Panc1 (cell line): ENCODE results near the gene CYTH2. TPM values are rescaled to one million over a fixed set of nuclear protein-coding genes. Genes with fewer than 3 reads are reported as not detected.
"Not testable (repeated sequence)": the region's sequence is repeated elsewhere in the genome, so short reads cannot be mapped to it uniquely, and the experiment has no call there.

ENCODE experiments used
- ATAC-seq: fragments of 200-7000 bp; cut with Tn5 transposase; 2 replicates; pipeline ENCODE4 v1.9.1; 2020; ENCODE audit warnings: mild to moderate bottlenecking, moderate library complexity
- BruUV-seq: library from RNA; stranded (reverse); fragments of 400-500 nt; replicated peaks from 2 replicates; lab custom pipeline; 2021; lab: Mats Ljungman, UMichigan
- CTCF ChIA-PET: fragments of 300-600 bp; sonication (Branson Sonifier 250); formaldehyde crosslinking; loops from one replicate; lab custom pipeline; 2022; ENCODE audit warnings: antibody characterized with exemption; lab: Charles Lee
- POLR2A ChIA-PET: fragments of 300-600 bp; sonication (Branson Sonifier 250); formaldehyde crosslinking; loops from one replicate; lab custom pipeline; 2022; ENCODE audit warnings: antibody characterized with exemption; lab: Charles Lee
- DNase-seq: peaks from one replicate; pipeline ENCODE4 v3.0.0-alpha.2; 2010; ENCODE audit warnings: low read depth, low spot score
- H3K27ac ChIP-seq: 2 replicates; pipeline ENCODE4 v1.5.1; 2011; ENCODE audit warnings: mild to moderate bottlenecking, low read length, inconsistent platforms
- H3K27me3 ChIP-seq: fragments of 200-500 bp; sonication (Bioruptor generic); 2 replicates; pipeline ENCODE4 v1.6.0; 2014; ENCODE audit warnings: low read length, inconsistent platforms; ENCODE audit not compliant: control insufficient read depth, insufficient read depth
- H3K36me3 ChIP-seq: fragments of 200-500 bp; sonication (Bioruptor generic); 2 replicates; pipeline ENCODE4 v1.5.1; 2014; ENCODE audit warnings: inconsistent platforms, mild to moderate bottlenecking, low read length, moderate library complexity; ENCODE audit not compliant: control insufficient read depth, insufficient read depth
- H3K4me1 ChIP-seq: 2 replicates; pipeline ENCODE4 v1.5.1; 2011; ENCODE audit warnings: inconsistent platforms, mild to moderate bottlenecking, low read length, moderate library complexity; ENCODE audit not compliant: control insufficient read depth, insufficient read depth
- H3K4me3 ChIP-seq, 2 experiments: 2 replicates each; pipeline ENCODE4 v1.5.1; 2011 to 2012; ENCODE audit warnings: low read depth in 2 of 2, low read length in 2 of 2, mild to moderate bottlenecking in 2 of 2, inconsistent platforms in 1 of 2, moderate library complexity in 1 of 2
- H3K9me3 ChIP-seq: fragments of 200-500 bp; sonication (Bioruptor generic); 2 replicates; pipeline ENCODE4 v1.5.1; 2014; ENCODE audit warnings: low read depth, mild to moderate bottlenecking, inconsistent platforms, low read length, moderate library complexity; ENCODE audit not compliant: control insufficient read depth, insufficient read depth
- CTCF ChIP-seq: fragments of 450-650 bp; IDR thresholded peaks from 2 replicates; pipeline ENCODE4 v1.5.1; 2017; ENCODE audit warnings: mild to moderate bottlenecking
- POLR2AphosphoS5 ChIP-seq: IDR thresholded peaks from 2 replicates; pipeline ENCODE4 v1.6.1; 2012; ENCODE audit warnings: mild to moderate bottlenecking, low read depth, low read length, moderate library complexity
- REST ChIP-seq, 2 experiments: IDR thresholded peaks; 2 replicates each; pipeline ENCODE4 v1.6.1; 2011 to 2012; ENCODE audit warnings: low read depth in 2 of 2, control low read depth in 1 of 2, low read length in 1 of 2, mild to moderate bottlenecking in 1 of 2, moderate library complexity in 1 of 2; ENCODE audit not compliant: insufficient read depth in 1 of 2
- SIN3A ChIP-seq: IDR thresholded peaks from 2 replicates; pipeline ENCODE4 v1.6.1; 2012; ENCODE audit warnings: low read depth, mild to moderate bottlenecking, low read length, moderate library complexity, borderline replicate concordance; ENCODE audit not compliant: insufficient read depth
- TCF7L2 ChIP-seq: IDR thresholded peaks from 2 replicates; pipeline ENCODE4 v1.6.1; 2011; ENCODE audit warnings: mild to moderate bottlenecking, low read depth, low read length, inconsistent platforms
- in situ Hi-C: cut with HindIII; loops from 2 replicates; pipeline ENCODE4 v1.10.0; 2016; ENCODE audit warnings: low sequenced_read_pairs, low pct_unique_long_range_greater_than_20kb
- intact Hi-C: fragments of 100-400 bp; cut with micrococcal nuclease; formaldehyde crosslinking; loops from one replicate; pipeline ENCODE4 v1.10.0; 2022; ENCODE audit not compliant: unreplicated experiment
- total RNA-seq: library from RNA; stranded (reverse); gene quantifications from one replicate; pipeline ENCODE4 v1.2.1, GENCODE V29; 2021; ENCODE audit not compliant: unreplicated experiment

Gene CYTH2
- total RNA-seq, 1 experiment from 2014 or later = 53.4 TPM

- Histone ChIP-seq H3K27ac (peak overlapping the region; percentile 82), H3K4me1 (peaks cover 28% of the 10 kb centered on the region), H3K27me3 (no peaks in the 10 kb centered on the region), H3K9me3 (no peaks in the 10 kb centered on the region), H3K4me3 (peak overlapping the region in 1 of 2 experiments; percentile 19; a peak in 1 of 4 replicates), H3K36me3 (no peaks in the 10 kb centered on the region)
- in situ Hi-C loops (no loop called here), intact Hi-C loops (no loop called here)
- BruUV-seq = no TSS peak
- no peak for TF ChIP-seq REST (IDR thresholded peaks at IDR 0.05; ENCODE audit: insufficient read depth in 1 of 2, low read depth in 2 of 2, low read length in 1 of 2)
- TF ChIP-seq CTCF = no peak
- peak; percentile 67; the same call in 1 of the 2 replicates for TF ChIP-seq POLR2AphosphoS5
- no peak for TF ChIP-seq SIN3A
- peak; percentile 76 for ATAC-seq
- DNase-seq = peak; percentile 81
- POLR2A ChIA-PET = interaction anchor here (0.6 kb wide), 1 partner anchor 88 kb away, joined by 6 read pairs; no protein-coding TSS in a partner anchor
- CTCF ChIA-PET = interaction anchor here (1.7 kb wide), 1 partner anchor 96 kb away, joined by 11 read pairs; no protein-coding TSS in a partner anchor
Observed at GRCh38 chr19:48487948-48488347, 18.8 kb downstream of the CYTH2 start.

GRCh38 chr19:48488478-48488877 lies 19.3 kb downstream of the CYTH2 start:
- peaks cover 28% of the 10 kb centered on the region for H3K4me1 ChIP-seq
- in situ Hi-C loops, ATAC-seq, intact Hi-C loops, DNase-seq, BruUV-seq, H3K27me3 ChIP-seq, POLR2A ChIA-PET, H3K36me3 ChIP-seq, H3K9me3 ChIP-seq, H3K4me3 ChIP-seq: not testable (repeated sequence)
- H3K27ac ChIP-seq = peak overlapping the region; percentile 82
- CTCF ChIA-PET = interaction anchor here (1.7 kb wide), 1 partner anchor 96 kb away, joined by 11 read pairs; no protein-coding TSS in a partner anchor

GRCh38 chr19:48489608-48490216 lies 20.5 kb downstream of the CYTH2 start:
- H3K27ac ChIP-seq = peak overlapping the region; percentile 34; the same call in 1 of the 2 replicates
- no TSS peak for BruUV-seq

More at GRCh38 chr19:48489608-48490216, 20.5 kb downstream of the CYTH2 start:
- Histone ChIP-seq H3K27me3 (no peaks in the 10 kb centered on the region), H3K4me3 (0 out of 4 replicates have a peak overlapping the region, but pooled peaks of 1 of the 2 experiments have one; percentile 9), H3K36me3 (no peaks in the 10 kb centered on the region), H3K9me3 (no peaks in the 10 kb centered on the region), H3K4me1 (peaks cover 34% of the 10 kb centered on the region)
- POLR2A ChIA-PET = no interaction called here
- TF ChIP-seq TCF7L2 = no peak
- TF ChIP-seq CTCF = peak; percentile 94
- no peak for TF ChIP-seq REST (IDR thresholded peaks at IDR 0.05; ENCODE audit: insufficient read depth in 1 of 2, low read depth in 2 of 2, low read length in 1 of 2)
- DNase-seq = no peak
- intact Hi-C loops = no loop called here
- peak; percentile 56 for ATAC-seq
- CTCF ChIA-PET = interaction anchor here (0.5 to 2.2 kb wide), 3 partner anchors 87 to 99 kb away, joined by 3 to 10 read pairs (median 8); no protein-coding TSS in a partner anchor
- in situ Hi-C loops = no loop called here
